Measurements from ENCODE around the gene TBC1D5. TPM values are rescaled to one million over a fixed set of nuclear protein-coding genes. Genes with fewer than 3 reads are reported as not detected.

Gene TBC1D5
- polyA plus RNA-seq, 1 donor from 2014 or later, result 63.0 TPM

- Mint-ChIP-seq H3K4me1 (peaks cover 0 to 4% (median 0%) of the 10 kb centered on the region in 3 donors), H3K27ac (no peak overlapping the region), H3K36me3 (peaks cover 19% of the 10 kb centered on the region), H3K9me3 (peaks cover 5 to 12% (median 8%) of the 10 kb centered on the region in 3 donors), H3K27me3 (no peaks in the 10 kb centered on the region), H3K4me3 (peak overlapping the region in 1 of 4 donors; percentile 25)
Observed at GRCh38 chr3:17151598-17152373, 590.6 kb downstream of the TBC1D5 start.

- Mint-ChIP-seq H3K4me1 (peaks cover 0 to 4% (median 1%) of the 10 kb centered on the region in 3 donors), H3K4me3 (no peak overlapping the region), H3K36me3 (peaks cover 11% of the 10 kb centered on the region), H3K27ac (peak overlapping the region in 1 of 3 donors; percentile 73), H3K27me3 (no peaks in the 10 kb centered on the region), H3K9me3 (peaks cover 2 to 10% (median 6%) of the 10 kb centered on the region in 3 donors)
Observed at GRCh38 chr3:17149076-17149475, 593.4 kb downstream of the TBC1D5 start.

GRCh38 chr3:17144665-17144993 is 597.8 kb downstream of the TBC1D5 start:
- H3K4me1 Mint-ChIP-seq, result peaks cover 0 to 3% (median 0%) of the 10 kb centered on the region in 3 donors
- peaks cover 1% of the 10 kb centered on the region for H3K27me3 Mint-ChIP-seq
- no peaks in the 10 kb centered on the region for H3K9me3 Mint-ChIP-seq
- peaks cover 4% of the 10 kb centered on the region for H3K36me3 Mint-ChIP-seq
- H3K4me3 Mint-ChIP-seq, result no peak overlapping the region
- H3K27ac Mint-ChIP-seq, result no peak overlapping the region

- no peak overlapping the region for H3K4me3 Mint-ChIP-seq
- H3K4me1 Mint-ChIP-seq, result peaks cover 0 to 3% (median 0%) of the 10 kb centered on the region in 3 donors
Observed at GRCh38 chr3:17143893-17144664, 598.4 kb downstream of the TBC1D5 start.

GRCh38 chr3:17142516-17142915 is 599.9 kb downstream of the TBC1D5 start:
- Mint-ChIP-seq H3K4me3 (no peak overlapping the region), H3K27me3 (peaks cover 4% of the 10 kb centered on the region), H3K36me3 (peaks cover 4% of the 10 kb centered on the region), H3K9me3 (no peaks in the 10 kb centered on the region), H3K4me1 (peaks cover 0 to 3% (median 0%) of the 10 kb centered on the region in 3 donors), H3K27ac (no peak overlapping the region)

More at GRCh38 chr3:17143893-17144664, 598.4 kb downstream of the TBC1D5 start:
- H3K9me3 Mint-ChIP-seq, result no peaks in the 10 kb centered on the region
- no peak overlapping the region for H3K27ac Mint-ChIP-seq
- peaks cover 4% of the 10 kb centered on the region for H3K36me3 Mint-ChIP-seq
- peaks cover 1% of the 10 kb centered on the region for H3K27me3 Mint-ChIP-seq

- Mint-ChIP-seq H3K4me3 (no peak overlapping the region), H3K27ac (no peak overlapping the region), H3K9me3 (no peaks in the 10 kb centered on the region), H3K36me3 (peaks cover 4% of the 10 kb centered on the region), H3K4me1 (peaks cover 0 to 3% (median 0%) of the 10 kb centered on the region in 3 donors), H3K27me3 (peaks cover 4% of the 10 kb centered on the region)
Observed at GRCh38 chr3:17141699-17142098, 600.7 kb downstream of the TBC1D5 start.

- Mint-ChIP-seq H3K27ac (no peak overlapping the region), H3K4me3 (no peak overlapping the region), H3K9me3 (no peaks in the 10 kb centered on the region), H3K27me3 (peaks cover 4% of the 10 kb centered on the region), H3K4me1 (peaks cover 0 to 2% (median 0%) of the 10 kb centered on the region in 3 donors), H3K36me3 (peaks cover 4% of the 10 kb centered on the region)
Observed at GRCh38 chr3:17140670-17141505, 601.5 kb downstream of the TBC1D5 start.

GRCh38 chr3:17138246-17139039 is 604.0 kb downstream of the TBC1D5 start:
- H3K4me1 Mint-ChIP-seq, result peaks cover 0 to 2% (median 0%) of the 10 kb centered on the region in 3 donors
- no peak overlapping the region for H3K27ac Mint-ChIP-seq
- H3K9me3 Mint-ChIP-seq, result no peaks in the 10 kb centered on the region
- no peaks in the 10 kb centered on the region for H3K36me3 Mint-ChIP-seq
- no peak overlapping the region for H3K4me3 Mint-ChIP-seq
- peaks cover 3% of the 10 kb centered on the region for H3K27me3 Mint-ChIP-seq

GRCh38 chr3:17137321-17137826 is 605.1 kb downstream of the TBC1D5 start:
- Mint-ChIP-seq H3K9me3 (no peaks in the 10 kb centered on the region), H3K27ac (no peak overlapping the region), H3K4me3 (no peak overlapping the region), H3K36me3 (no peaks in the 10 kb centered on the region), H3K4me1 (peaks cover 0 to 2% (median 0%) of the 10 kb centered on the region in 3 donors), H3K27me3 (peaks cover 3% of the 10 kb centered on the region)

- Mint-ChIP-seq H3K27ac (no peak overlapping the region), H3K9me3 (no peaks in the 10 kb centered on the region), H3K27me3 (peaks cover 3% of the 10 kb centered on the region)
Observed at GRCh38 chr3:17136136-17136721, 606.2 kb downstream of the TBC1D5 start.

GRCh38 chr3:17135696-17136095 is 606.7 kb downstream of the TBC1D5 start:
- no peaks in the 10 kb centered on the region for H3K36me3 Mint-ChIP-seq
- no peak overlapping the region for H3K27ac Mint-ChIP-seq
- peaks cover 0 to 2% (median 0%) of the 10 kb centered on the region in 3 donors for H3K4me1 Mint-ChIP-seq
- H3K27me3 Mint-ChIP-seq, result peaks cover 3% of the 10 kb centered on the region
- no peaks in the 10 kb centered on the region for H3K9me3 Mint-ChIP-seq
- no peak overlapping the region for H3K4me3 Mint-ChIP-seq

More at GRCh38 chr3:17136136-17136721, 606.2 kb downstream of the TBC1D5 start:
- no peak overlapping the region for H3K4me3 Mint-ChIP-seq
- H3K36me3 Mint-ChIP-seq, result no peaks in the 10 kb centered on the region
- H3K4me1 Mint-ChIP-seq, result peaks cover 0 to 2% (median 0%) of the 10 kb centered on the region in 3 donors

- peaks cover 3% of the 10 kb centered on the region for H3K27me3 Mint-ChIP-seq
- H3K27ac Mint-ChIP-seq, result no peak overlapping the region
- H3K4me3 Mint-ChIP-seq, result no peak overlapping the region
- H3K9me3 Mint-ChIP-seq, result no peaks in the 10 kb centered on the region
- no peaks in the 10 kb centered on the region for H3K4me1 Mint-ChIP-seq
- no peaks in the 10 kb centered on the region for H3K36me3 Mint-ChIP-seq
Observed at GRCh38 chr3:17133632-17134545, 608.5 kb downstream of the TBC1D5 start.
